ENCODE data around the gene CCNT1.

The CCNT1 gene

GRCh38 chr12:48640854-48641253 lies 75.7 kb downstream of the CCNT1 start:
- DNase-seq (ENCODE audit: low spot score) = no peak

GRCh38 chr12:48640428-48640827 lies 76.1 kb downstream of the CCNT1 start:
- no peak for DNase-seq (ENCODE audit: low spot score)
